Anterior cingulate cortex (tissue), 58 donors: ENCODE results near the gene MRPL2.

ENCODE experiments used
- DNase-seq, 58 donors: peaks; one replicate each; lab custom pipeline; 2025; lab: John Stamatoyannopoulos, UW

Gene MRPL2

DNA sequence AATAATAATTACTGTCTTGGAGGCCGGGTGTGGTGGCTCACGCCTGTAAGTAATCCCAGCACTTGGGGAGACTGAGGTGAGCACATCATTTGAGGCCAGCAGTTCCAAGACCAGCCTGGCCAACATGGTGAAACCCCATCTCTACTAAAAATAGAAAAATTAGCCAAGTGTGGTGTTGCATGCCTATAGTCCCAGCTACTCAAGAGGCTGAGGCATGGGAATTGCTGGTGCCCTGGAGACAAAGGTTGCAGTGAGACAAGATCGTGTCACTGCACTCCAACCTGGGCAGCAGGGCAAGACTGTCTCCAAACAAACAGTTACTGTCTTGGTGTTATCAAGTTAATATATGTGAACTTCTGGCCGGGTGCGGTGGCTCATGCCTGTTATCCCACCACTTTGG is 32.9 kb downstream of the MRPL2 start:
- no peak for DNase-seq

DNA sequence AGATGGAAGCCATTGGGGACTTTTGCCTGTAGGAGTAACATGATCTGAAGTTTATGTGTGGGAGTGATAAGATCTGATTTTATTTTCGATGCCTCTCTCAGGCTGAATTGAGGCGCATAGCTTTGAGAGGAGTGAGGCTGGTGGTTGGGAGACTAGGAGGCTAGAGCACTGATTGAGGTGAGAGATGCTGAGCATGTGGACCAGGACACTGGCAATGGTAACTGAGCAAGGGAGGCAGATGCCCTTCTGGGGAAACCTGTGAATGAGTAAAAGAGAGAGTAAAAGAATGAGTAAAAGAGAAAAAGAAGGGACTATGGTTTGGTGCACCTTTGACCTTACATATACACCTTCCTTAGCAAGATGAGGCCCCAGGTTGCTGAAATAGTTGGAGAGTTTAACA is 34.8 kb downstream of the MRPL2 start:
- DNase-seq = no peak

DNA sequence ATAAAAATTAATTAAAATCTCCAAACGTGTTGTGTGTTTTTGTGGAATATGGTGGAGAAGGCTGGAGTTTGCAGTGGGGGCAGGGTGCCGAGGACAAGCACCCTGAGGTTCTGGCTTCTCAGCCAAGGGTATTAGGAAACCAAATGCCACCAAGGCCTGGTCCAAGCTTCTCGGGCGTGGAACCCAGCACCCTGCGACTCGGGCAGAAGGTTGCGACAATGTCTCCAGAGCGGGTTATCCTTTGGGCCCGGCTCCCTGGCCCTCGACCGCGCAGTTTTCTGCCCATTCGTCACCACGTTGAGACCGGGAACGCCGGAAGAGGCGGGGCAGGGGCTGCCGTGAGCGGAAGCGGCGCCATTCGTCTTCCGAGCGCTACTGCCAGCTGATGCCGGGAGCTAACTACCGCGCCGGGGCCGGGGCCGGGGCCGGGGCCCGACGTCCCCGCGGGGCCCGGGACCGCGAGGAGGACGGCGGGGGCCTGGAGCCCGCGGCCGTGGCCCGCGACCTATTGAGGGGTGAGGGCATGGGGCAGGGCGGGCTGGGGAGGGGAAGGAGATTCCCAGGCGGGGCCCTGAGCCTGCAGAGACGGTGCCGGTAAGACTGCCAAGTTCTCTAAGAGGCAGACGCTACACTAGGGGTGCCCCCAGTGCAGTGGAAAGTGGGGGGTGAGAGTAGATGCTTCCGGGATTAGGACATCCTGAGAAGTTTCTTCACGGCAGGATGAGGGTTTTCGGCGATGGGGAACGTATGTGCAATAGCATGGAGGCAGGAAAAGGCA is 37.8 kb downstream of the MRPL2 start, which contains the start of gene RRP36:
RRP36 (plus strand) TSS at position 354 of the 778 bp plus-strand sequence; CDS start at position 386, 32 bp downstream.
- peak in 57 of 58 donors; percentile 21 to 88 (median 69) for DNase-seq

DNA sequence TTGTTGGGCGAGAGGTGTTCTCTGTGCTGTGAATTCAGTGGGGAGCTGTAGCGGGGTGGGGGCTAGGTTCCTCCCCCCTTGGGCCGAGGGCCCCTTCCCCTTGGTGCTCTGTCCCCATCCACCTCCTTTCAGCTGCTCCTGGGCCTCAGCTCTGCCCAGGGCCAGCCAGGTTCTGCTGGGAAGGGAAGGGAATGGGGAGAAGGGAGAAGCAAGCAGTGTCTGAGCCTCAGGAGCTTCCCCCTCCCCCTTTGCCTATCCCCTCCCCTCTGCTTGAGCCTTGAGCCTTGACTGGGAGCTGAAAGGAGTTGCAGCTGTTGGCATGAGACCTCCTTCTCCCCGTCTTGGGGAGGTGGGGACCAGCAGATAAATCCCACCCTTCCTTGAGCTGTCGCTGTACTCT is 38.4 kb downstream of the MRPL2 start:
- DNase-seq = no peak

DNA sequence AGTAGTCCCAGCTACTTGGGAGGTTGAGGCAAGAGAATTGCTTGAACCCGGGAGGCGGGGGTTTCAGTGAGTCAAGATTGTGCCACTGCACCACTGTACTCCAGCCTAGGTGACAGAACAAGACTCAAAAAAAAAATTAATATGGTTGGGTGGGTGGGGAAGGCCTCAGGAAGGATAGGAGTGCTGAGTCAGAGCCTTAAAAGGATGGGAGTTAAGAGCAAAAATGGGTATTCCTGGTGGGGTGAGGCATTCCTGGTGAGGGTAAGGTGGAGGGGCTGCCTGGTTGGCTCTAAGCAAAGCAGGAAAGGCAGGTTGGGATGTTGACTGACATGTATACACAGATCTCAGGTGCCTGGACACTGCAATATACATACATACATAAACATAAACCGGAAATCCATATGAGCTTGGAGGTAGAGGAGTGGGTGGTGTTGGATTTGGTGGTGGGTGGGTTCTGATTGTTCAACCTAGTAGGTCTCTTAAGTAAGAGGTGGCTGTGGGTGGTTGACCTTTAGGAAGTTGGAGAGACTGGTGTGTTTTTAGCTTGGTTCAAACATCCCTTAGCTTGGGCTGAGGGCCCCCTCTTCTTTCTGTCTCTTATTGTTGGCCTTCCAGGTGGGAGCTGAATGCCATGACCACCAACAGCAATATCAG is 39.1 kb downstream of the MRPL2 start:
- DNase-seq = no peak

DNA sequence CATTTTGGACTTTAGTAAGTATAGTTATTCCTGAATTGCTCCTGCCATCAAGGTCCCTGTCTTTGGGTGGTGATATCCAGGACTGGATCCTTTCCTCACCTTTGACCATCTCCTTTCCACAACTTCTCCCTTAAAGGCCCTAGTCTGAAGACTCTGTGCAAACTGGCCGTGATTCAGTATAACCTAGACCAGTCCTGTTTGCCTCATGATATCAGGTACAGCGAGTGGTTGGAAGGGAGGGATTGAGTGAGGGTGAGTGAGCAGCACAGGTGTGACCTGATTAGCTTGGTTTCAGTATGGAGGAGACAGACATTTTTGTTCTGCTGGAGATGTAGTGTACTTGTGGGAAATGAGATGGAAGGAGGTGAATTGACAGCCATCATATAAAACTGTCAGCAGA is 40.1 kb downstream of the MRPL2 start:
- no peak for DNase-seq

DNA sequence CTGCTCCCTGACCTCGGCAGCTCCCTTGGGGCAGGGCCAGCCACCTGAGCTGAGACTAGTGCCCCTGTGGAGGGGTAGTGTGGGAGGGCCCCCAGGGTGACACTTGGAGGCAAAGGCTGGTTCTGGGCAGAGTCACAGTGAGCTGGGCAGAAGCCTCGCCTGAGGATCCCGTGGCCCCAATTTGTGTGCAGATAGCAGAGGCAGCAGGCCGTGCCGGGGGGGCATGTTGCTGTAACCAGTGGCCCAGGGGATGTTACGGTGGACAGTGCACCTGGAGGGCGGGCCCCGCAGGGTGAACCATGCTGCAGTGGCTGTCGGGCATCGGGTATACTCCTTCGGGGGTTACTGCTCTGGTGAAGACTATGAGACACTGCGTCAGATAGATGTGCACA is 42.3 kb downstream of the MRPL2 start:
- DNase-seq = no peak

DNA sequence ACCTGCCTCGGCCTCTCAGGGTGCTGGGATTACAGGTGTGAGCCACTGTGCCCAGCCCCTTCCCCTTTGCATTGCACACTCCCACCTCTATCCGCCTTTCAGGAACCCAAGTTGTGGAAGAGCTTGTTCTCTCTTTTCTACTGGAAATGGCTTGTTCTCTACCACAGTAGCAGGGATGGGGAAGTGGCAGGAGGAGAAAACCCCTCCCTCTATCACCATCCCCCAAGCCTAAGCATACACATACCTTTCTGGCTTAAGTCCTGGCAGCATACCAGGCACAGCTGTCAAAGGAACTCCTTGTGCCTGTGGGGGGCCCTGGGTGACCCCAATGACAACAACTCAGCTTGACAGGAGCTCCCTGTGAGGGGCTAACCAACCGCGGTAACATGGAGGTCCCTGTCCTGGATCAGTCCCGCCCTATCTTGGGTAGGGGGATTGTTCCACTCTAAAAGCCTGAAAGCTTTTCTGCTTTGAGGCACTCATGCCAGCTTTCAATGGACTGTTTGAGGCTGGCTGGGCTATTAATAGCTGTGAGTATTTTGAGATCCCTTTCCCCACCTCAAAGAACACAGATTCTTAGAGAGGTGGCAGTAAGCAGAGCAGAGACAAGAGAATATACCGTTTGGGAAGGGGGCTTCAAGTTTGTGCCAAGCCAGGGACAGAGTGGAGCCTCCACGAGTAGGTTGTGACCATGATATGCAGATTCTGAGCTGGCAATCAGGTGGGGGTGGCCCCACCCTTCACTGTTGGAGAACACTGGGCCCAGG is 42.9 kb downstream of the MRPL2 start:
- DNase-seq = no peak

DNA sequence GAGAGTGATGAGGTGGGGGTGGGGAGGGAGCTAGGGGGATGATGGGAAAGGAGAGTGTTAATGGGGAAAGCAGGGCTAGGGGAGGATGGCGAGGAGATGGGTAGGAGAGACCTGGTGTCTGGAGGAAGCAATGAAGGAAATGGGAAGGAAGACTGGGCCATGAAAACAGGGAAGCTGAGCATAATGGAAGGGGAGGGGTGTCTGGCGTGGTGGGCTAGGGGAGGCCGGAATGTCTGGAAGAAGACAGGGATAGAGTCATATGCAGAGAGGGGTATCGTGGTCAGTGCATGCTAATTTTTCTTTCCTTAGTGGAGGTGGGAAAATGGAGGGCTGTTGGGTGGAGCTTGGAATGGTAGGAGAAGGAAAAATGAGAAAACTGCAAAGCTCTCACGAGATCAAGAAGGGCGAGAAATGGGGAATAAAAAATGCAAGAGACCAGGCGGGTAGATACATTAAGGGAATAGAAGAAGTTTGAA is 44.8 kb downstream of the MRPL2 start:
- no peak for DNase-seq

DNA sequence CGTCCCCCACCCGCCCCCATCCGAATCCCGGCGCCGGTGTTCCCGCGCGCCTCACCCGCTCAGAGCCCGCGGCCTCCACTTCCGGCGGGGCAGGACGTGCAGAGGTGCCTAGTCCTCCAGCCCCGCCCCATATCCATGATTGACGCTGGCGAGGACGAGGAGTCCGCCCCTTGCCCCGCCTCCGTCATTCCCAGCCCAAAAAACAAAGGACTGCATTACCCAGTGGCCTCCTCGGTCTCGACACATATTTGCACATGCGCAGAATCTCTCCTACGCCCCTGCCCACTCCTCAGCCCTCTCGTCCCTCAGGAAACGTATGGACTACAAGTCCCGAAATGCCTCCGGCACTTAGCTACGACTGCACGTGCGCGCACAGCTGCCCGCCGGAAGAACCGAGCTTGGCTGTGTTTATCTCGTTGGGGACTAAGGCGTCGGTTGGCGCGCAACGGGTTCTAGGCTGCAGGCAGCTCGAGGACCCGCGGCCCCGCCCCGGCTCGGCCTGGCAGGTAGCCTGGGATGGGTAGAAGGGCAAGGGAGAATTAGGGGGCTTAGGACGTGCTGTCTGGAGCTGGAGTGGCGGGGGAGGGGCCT is 45.3 kb downstream of the MRPL2 start, which contains the start of the genes KLHDC3 and MEA1:
KLHDC3 (plus strand) TSS at position 407 of the 591 bp plus-strand sequence. CDS start 2,944 bp downstream, outside the sequence.
MEA1 (minus strand) TSS at position 104 of the 591 bp plus-strand sequence. CDS start 133 bp downstream, outside the sequence.
- DNase-seq = peak; percentile 83 to 100 (median 99)

DNA sequence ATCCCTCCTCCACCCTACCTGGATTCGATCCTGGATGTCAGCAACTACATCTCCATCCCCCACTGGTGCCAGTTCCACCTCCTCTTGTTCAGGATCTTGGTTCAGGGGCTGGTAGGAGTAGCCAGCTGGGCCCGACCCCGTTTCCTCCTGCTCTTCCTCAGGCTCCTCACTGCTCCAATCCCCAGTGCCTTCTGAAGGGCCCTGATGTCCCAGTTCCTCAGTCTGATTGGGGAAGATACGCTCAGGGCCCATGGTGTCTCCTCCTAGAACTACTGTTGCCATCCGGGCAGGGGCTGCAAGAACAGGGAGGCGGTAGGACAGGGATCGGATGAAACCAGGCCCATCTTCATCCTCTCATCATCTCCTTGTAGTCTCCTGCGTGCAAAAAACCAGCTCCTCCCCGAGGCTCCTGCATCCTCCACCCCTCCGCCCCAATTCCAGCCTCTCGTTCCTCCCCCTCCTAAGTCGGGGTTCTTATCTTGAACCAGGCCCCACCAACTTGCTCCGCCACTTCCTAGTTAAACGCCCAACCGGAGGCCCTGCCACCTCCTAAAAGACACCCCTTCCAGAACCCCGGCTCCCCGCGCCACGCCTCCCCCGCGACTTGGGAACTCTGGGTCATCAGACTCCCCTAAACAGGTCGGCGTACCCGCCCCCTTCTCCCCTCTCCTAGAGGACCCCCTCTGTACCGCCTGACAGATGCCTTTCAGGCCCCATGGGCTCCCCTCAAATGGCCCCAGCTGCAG is 46.0 kb downstream of the MRPL2 start:
- DNase-seq = peak in 12 of 58 donors; percentile 15 to 84 (median 66)

DNA sequence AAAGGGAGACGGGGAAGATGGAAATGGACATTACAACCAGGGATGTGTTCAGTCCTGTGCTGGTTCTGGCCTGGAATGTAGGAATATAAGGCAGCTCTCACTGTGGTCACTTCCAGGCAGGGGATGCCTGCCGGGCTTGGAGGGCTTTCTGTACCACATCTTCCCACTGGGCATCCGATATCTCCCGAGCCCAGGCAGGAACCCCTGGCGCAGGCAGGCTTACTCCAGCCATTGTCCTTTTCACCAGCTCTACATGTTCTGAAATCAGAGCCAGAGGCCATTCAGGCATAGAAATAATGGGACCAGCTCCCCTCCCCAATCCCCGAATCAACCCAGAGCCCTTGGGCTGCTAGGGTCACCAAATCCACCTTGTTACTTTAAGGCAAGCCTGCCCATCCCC is 46.9 kb downstream of the MRPL2 start:
- no peak for DNase-seq

DNA sequence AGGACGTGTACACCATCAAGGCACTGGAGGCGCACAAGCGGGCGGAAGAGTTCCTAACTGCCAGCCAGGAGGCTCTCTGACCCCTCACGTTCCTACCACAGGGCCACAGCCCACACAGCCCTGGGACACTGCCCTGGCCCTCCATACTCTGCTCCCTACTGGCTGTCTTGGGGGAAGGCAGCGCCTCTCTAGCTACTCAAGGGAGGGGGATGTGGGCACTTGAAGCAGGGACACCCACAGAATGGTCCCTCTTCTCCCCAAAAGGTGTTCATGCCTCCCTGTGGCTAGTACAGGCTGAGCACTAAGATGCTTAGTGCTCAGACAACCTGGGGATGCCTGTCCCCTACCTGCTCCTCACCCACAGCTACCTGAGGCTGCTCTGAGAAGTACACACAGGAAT is 48.0 kb downstream of the MRPL2 start:
- DNase-seq = no peak

DNA sequence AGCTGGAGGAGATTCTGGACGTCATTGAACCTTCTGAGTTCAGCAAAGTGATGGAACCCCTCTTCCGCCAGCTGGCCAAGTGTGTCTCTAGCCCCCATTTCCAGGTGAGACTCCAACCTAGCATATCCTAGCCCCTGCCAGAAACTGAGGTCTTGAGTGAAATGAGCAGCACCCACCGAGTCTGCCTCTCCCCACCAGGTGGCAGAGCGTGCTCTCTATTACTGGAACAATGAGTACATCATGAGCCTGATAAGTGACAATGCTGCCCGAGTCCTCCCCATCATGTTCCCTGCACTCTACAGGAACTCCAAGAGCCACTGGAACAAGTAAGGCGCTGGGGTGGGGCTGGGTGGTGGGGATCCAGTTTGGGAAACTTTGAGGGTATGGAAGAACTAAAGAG is 50.1 kb downstream of the MRPL2 start:
- peak in 12 of 58 donors; percentile 2 to 58 (median 8) for DNase-seq

DNA sequence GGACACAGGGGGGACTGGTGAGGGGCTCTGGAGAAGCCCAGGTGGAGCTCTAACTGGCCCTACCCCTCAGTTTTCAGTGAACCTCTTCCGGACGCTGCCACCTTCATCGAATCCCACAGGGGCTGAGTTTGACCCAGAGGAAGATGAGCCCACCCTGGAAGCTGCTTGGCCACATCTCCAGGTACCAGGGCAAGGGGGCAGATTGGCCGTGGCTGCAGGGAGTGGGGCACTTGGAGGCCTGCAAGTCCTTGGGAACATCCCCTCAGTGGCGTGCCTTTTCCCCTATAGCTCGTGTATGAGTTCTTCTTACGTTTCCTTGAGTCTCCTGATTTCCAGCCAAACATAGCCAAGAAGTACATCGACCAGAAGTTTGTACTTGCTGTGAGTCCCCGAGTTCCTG is 52.1 kb downstream of the MRPL2 start:
- DNase-seq = no peak

DNA sequence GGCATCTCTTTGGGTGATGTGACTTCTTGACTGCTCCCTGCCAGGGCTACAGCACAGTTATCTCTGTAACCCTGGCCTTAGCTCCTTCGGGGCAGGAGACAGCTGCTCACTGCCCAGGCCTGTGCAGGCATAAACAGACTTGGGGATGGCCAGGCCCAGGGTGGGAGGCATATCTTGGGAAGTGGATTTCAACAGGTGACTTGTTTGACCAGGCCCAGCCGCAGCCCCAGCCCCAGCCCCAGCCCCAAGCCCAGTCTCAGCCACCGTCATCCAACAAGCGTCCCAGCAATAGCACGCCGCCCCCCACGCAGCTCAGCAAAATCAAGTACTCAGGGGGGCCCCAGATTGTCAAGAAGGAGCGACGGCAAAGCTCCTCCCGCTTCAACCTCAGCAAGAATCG is 53.0 kb downstream of the MRPL2 start:
- no peak for DNase-seq

DNA sequence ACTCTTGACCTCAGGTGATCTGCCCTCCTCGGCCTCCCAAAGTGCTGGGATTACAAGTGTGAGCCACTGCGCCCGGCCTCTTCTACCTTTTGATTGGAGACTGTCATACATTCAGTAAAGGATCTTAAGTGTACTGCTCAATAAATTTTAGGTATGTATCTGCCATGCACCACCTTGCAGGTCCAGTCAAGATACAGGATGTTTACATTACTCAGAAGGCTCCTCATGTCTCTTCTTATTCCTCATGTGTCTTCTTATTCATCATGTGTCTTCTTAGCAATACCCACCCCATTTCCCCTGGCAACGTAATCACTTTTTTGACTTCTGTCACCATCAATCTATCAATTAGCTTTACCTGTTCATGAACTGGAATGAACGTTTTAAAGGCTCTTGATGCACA is 53.4 kb downstream of the MRPL2 start:
- DNase-seq = no peak
